GM19023 (cell line): ENCODE measurements around the gene ZFP36.

Experiments
- ATAC-seq: cut with Tn5 transposase; IDR thresholded peaks from one replicate; pipeline ENCODE4 v1.9.1; 2021; ENCODE audit warnings: mild to moderate bottlenecking, moderate library complexity; ENCODE audit not compliant: unreplicated experiment

The ZFP36 gene

DNA sequence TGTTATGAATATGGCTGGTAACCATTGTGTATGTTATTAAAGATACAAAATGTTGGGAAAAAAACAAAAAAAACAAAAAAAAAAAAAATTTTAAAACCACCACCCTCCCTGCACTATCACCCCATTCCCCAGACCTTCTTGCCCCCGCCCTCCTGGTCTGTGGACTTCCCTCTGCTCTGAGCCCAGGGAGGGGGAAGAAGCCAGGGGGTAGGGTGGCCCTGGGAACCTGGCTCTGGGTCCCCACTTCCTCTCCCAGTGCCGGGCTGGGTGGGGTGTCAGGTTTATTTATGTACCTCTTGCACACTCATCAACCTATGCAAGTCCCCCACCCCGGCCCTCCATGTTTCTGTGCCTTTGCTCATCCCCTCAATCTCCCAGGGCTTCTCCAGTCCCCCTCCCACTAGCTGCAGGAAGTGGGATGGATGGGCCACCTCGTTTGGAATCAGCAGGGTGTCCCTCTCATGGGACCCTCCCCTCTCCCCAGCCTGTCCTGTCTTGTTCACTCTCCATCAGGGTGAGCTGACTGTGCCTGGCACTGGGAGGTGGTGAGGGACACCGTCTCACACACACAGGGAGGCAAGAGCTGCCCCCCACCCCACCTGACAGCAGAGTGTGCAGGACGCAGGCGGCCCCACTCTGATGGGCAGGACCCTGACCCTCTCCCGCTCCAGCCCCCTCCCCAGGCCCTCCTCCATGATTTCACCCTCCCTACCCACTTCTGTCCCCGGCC, 21.6 kb upstream of the ZFP36 start:
- no peak for ATAC-seq

DNA sequence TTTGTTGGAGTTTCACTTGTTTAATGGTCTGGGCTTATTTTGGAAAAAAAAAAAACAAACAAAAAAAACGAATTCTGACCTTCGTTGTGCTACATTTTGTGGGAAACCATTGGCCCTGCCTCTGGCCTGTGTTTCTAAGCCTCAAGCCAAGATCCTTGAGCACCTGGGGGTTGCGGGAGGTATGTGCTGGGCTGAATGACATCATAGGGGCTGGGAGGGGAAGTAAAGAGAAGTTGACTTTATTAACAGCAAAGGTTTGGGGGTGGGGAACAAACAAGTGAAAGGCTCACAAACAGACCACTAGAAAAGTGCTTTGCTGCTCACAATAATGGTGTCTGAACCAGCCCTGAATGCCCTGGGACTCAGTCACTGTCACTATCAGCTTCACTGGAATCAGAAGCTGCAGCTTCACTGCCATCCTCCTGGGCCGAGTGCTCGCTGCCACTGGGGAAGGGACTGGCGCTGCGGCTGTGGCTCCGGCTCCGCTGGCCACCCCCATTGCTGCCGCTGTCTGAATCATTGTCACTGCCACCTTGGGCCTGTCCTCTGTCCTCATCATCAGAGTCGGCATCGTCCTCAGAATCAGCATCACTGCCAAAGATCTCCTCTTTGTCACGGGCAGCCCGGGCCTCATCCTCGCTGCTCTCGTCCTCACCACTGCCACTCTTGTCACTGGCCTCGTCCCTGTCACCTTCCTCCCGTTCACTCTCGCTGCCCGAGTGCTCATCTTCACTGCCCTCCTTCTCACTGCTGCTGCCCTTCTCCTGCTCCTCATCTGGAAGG, 20.8 kb upstream of the ZFP36 start:
- no peak for ATAC-seq

DNA sequence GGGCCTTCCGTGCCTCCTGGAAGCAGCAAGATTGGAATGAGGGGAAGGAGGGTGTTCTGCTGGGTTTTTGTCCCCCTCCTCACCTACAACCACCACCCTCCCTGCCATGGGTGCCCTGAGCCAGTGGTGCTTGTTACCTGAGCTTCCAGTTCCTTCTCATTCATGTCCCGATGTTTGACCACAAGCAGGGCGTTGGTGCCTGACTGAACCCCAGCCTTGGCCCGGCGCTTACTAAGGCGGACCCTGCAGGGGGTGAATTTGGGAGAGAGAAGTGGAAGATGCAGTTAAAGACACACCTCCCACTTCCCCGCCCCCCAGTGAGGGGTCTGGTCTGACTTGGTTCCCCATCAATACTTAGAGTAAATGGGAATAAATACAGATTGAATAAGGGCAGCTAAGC, 20.1 kb upstream of the ZFP36 start:
- ATAC-seq: no peak

DNA sequence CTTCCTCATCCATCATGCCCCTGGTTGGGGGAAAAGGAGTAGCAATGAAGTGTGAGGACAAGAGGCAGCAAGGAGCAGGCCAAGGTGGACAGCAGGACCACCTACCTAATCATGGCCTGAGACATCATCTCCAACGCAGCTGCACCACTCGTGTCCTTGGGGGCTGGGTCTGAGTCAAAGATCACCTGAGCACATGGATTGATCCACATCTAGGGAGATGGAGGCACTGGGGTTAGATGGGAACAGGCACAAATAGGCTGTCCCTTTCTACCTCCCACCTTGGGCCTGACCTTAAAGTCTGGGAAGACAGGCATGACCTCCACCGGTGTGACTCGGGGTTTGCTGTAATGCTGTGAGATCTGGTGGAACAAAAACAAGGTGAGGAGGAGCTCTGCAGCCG, 18.0 kb upstream of the ZFP36 start:
- ATAC-seq: no peak

DNA sequence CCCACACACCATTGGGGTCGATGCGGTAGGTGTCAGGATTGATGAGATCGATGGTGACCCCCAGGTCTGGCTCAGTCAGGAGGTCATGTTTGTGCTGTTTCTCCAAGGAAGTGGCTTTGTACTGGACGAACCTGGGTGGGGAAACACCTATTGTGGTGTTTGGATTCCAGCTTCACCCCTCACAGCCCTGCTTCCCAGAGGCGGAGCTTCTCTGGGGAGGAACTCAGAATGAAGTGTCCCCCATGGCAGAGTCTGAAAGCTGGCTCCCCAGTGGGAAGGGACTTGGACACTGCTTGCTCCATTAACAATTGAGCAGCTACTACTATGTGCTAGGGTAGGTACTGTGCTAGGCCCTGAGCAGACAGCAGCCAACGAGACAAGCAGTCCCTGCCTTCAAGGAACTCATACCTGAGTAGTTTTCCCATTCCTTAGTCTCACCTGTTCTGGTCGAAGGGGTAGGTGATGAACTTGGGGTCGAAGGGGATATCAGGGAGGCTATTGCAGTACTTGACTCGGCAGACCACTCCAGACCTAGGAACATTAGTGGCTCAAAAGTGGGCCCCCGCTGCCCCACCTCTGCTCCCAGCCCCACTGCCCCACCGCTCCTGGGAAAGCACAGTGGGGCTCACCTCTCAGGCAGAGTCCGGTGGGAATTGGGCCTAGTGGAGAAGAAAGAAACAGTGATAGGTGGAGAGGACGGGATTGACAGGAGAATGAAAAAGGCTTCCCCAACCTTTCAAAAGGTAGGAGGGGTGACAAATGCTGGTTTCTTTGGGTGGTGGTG, 16.8 kb upstream of the ZFP36 start:
- no peak for ATAC-seq

DNA sequence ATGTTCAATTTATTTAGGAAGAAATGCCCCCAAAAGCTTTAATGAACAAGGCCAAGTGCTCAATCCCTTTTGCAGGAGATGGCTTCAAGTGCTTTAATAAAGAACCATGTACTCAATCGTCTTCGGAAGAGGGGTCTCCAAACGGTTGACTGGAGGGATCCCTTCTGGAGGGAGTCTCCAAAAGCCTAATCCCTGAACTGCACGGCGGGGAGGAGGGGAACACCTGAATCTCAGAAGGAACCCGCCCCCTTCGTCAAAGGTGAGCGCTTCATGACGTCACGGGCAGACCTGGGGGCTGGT, 16.2 kb upstream of the ZFP36 start:
- no peak for ATAC-seq

DNA sequence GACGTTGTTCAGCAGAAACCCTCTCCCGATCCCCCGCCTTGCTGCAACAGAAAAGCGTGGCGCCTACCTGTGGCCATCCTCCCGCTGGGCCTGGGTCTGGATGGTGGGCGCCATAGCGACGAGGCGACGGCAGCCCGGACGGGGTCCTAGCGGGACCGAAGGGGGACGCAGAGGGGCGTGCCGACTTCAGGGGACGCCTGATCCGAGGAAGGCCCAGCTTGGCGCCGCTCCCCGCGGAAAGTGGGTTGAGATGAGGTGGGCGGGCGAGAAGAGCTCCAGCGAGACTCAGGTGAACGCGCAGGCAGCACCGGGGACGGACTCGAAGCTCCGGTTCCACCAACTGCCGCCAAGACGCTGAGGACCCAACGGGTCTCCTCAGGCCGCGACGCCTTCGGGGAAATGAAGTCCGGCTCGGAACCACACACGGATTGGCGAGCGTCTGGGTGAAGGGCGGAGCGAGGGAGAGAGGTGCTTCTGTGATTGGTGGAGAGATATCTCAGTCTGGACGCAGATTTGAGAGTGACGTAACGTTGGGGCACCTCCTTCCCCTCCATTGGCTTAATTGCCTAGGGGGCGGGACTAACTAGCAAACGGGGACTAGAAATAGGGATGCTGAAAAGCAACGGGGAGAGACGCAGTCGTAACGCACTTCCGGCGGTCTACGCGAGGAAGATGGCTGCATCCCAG, 15.8 kb upstream of the ZFP36 start, which contains the start of the genes MED29 and PAF1:
MED29 (plus strand) TSS at position 628 of the 687 bp plus-strand sequence; CDS start at position 673, 45 bp downstream.
PAF1 (minus strand) TSS at position 356 of the 687 bp plus-strand sequence; CDS start at position 114, 242 bp downstream.
- peak; percentile 95 for ATAC-seq

DNA sequence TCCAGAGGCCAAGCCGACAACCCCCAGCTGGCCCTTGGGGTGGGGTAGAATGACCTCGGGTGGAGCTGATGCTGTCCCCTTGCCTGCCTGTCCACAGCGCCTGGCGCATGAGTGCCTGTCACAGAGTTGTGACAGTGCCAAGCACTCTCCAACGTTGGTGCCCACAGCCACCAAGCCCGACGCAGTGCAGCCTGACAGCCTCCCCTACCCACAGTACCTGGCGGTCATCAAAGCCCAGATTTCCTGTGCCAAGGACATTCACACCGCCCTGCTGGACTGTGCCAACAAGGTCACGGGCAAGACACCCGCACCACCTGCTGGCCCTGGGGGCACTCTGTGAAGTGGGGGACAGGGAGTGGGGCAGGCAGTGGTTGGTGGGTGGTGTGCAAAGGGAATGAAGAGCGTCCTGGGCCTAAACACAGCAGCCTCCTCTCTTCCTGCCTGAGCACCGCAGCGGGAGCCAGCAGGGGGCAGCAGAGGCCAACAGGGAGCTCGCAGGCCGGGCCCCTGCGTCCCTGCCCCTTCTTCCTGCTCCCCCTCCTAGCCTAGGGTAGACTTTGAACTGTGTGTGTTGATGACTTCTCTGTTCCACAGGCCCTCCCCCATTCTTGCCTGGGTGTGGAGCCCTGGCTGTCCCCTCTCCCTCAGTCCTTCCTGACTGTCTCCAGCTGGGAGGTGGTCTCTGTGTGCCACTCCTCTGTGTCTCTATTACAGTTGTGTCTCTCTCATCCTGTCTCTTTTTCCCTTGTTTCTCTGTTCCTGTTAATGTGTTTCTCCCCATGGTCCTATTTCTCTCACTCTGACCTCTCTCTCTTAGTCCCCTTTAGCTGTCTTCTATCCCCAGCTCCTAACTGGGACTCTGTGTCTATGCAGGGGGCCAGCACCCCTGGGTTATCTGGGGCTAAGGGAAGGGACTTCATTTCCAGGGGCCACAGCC, 9.0 kb upstream of the ZFP36 start:
- peak; percentile 53 for ATAC-seq

DNA sequence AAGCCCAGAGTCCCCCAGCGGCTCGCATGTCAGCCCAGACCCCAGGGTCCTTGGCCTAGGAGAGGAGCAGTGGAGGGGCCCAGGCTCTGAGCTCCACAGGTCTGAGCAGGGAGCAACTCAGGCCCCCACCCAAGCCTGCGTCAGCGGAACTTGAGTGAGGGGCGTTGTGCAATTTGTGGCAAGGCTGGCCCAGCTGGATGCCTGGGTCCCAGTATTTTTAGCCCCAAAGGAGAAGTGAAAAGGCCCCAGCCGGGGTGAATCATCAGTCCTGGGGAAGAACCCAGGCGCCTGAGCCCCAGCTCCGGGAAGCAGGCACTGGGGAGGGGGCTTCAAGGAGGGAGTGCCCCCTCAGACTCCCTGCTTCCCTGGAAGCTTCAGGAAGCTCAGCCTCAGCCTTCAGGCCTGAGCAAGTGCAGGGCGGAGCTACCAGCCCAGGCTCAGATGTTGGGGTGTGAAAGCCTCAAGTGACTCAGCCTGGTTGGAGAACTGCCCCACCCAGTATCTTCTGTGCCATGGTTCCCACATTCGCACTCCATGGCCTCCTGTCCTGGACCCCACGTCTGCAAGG, 8.3 kb upstream of the ZFP36 start:
- ATAC-seq: no peak

DNA sequence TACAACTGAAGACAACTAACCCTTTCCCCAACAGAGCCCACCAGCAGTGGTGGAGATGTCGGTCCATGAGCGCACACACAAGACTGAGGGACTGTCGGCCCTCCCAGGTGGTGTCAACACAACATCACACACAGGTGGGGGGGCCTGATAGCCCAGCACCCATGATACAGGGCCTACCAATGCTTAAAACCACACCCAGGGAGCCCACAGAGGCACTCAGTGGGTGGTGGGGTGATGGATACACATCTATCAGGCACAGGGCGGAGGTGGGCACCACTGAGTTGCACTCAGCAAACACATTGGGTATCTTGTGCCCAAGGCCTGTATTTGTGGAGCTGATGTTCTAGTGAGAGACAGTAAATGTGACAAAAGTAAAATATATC, 7.0 kb upstream of the ZFP36 start:
- no peak for ATAC-seq

DNA sequence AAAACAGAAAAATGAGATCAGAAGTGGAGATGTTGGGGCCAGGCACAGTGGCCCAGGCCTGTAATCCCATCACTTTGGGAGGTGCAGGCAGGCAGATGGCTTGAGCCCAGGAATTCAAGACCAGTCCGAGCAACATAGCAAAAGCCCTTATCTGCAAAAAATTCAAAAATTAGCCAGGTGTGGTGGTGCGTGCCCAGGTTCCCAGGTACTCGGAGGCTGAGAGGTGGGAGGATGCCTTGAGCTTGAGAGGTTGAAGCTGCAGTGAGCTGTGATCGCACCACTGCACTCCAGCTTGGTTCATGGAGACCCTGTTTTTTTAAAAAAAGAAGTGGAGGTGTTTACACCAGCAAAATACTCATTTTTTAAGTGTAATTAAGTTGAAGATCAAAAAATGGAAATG, 6.6 kb upstream of the ZFP36 start:
- no peak for ATAC-seq

DNA sequence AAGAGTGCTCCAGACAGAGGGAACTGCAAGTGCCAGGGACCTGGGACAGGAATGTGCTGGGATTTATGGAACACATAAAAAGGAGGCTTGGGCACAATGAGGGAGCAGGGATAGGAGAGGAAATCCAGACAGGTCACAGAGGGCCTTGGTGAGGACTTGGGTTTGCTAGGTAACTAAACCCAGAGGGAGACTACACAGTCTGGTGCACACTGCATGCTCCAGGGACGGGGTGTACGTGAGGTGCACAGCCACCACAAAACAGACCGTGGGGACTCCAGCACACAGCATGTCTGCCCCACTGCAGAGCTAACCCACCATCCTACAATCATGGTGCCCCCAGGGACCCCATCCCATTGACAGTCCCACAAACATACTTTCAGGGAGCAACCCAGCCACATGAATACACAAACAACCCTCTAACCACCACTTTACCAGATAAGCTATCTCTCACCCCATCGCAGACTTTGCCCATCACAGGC, 5.5 kb upstream of the ZFP36 start:
- ATAC-seq: no peak

DNA sequence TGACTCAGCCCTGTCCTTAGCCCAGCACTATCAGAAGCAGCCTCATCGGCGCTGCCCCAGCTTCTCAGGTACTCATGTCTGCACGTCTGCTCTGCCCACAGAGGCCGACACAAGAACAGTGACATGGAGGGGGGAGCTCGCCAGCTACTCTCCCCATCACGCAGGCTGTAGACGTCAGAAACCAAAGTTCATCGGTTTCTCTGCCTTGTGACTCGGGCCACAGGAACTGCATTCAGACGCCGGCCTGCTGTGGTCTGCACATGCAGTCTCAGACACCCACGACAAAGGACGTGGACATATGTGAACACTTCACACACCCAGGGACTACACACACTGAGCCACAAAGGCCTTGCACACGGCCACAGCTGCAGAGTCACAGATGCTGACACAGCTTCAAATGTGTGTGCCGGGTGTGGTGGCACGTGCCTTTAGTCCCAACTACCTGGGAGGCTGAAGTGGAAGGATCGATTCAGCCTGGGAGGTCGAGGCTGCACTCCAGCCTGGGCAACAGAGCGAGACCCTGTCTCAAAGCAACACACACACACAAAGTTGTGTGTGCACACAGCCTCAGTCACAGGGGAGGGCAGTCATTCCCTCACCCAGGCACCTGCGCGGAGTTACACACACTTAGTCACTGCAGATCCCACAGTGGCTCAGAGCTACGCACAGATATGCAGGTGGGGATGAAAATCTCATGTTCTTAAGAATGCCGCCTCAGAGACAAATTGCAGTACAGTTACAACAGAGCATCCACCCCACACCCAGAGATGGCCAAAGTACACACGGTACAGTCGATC, 4.9 kb upstream of the ZFP36 start:
- peak; percentile 32 for ATAC-seq

DNA sequence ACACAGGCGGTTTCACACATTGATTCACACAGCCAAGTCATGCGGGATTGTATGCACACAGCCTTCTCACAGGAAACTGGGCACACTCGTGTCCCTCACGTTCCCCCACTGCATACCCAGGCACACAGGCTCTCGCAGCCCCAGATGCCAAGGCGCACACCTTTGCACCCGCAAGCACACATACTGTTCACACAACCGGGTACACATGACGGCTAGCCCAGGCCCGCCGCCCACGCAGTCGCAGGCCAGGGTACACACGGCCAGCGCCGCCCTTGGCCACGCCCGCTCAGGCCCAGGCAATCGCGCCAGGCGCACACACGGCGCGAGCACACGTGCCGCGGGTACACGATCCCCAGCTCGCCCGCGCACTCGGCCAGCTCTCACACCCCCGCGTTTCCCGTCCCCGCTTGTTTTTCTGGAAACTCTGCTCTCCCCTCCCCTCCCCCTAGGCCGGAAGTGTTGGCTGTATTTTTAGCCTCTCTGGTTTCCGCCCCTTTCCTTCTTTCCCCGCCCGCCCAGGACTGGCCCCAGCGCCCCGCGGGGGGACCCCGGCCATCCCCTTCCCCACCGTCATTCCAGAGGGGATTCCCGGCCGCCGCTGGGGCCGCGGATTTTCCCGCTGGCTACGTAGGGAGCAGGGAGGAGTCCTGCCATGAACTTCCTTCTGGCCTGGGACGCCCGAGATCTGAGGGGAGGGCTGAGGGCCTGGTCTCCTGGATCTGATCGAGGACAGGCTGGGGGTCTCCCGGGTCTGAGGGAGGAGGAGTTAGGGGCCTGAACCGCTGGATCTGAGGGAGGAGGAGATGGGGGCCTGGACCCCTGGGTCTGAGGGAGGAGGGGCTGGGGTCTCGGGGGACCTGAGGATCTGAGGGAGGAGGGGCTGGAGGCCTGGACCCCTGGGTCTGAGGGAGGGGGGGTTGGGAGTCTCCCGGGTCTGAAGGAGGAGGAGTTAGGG, 4.0 kb upstream of the ZFP36 start:
- peak; percentile 17 for ATAC-seq

DNA sequence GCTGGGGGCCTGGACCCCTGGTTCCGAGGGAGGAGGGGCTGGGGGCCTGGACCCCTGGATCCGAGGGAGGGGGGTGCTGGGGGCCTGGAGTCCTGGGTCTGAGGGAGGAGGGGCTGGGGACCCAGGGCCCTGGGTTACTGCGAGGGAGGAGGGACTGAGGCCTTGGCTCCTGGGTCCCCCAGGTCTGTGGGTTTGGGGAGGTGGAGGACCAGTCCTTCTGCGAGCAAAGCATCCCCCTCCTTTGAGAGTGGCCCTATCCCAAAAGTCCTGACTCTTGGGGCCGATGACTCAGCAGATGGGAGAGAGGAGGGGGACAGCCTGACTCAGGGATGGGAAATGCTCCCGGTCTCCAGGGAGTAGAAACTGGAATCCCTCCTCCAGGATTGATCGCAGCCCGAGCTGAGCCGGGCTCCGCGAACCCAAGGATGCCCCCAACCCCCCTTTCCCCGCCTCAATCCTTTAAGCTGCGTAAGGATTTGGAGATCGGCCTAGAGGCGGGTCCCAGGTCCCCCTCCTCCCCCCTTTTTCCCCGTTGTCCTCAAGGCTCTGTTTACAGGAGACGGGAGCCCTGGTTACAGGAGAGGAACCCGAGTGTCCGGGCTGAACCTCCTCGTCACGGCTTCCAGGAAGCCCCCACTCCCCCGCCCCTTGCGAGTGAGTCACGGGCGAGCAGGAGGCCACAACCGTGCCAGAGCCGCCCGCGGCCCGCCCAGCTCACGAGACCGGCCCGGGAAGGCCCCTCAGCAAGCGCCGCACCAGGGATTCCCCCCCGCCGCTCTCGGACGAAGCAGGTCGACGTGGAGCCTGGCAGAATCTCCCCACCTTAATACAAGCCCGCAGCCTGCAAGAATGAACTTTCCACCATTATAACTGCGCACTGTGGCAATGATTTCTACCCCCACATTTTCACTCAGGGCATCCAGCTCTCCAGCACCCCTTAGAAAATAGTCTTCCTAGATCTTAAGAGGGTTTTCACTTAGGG, 3.0 kb upstream of the ZFP36 start:
- no peak for ATAC-seq

DNA sequence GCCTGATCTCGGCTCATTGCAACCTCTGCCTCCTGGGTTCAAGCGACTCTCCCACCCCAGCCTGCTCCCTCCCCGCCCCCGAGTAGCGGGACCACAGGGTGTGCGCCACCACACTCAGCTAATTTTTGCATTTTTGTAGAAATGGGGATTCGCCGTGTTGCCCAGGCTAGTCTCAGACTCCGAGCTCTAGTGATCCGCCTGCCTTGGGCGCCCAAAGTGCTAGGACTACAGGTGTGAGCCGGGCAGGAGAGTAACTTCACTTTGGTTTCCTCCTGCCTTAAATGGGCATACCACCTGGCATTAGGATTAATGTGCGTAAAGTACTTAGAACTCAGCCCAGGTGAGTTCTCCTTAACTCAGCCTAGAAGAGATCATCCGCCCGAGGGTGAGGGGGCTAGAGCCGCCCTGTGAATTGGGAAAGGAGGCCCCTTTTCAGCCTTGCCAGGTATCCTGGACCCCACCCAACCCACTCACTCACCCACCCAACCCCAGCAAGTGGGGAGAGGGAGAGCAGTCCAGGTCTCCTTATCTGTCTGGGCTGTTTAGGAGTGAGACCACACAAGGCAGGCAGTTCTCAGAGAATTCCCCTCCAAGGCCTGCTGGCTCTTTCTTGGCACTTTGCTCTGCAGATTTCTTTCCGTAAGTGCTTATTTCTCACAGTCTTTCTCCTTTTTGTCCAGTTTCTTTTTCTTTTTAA, 1.2 kb upstream of the ZFP36 start:
- ATAC-seq: no peak
